ENCODE results near the gene TIMM44. TPM values are rescaled to one million over a fixed set of nuclear protein-coding genes. Genes with fewer than 3 reads are reported as not detected.

TIMM44 gene
- total RNA-seq, 4 donors from 2014 or later = 61.6 to 111 (median 98.5) TPM

GRCh38 chr19:7980635-7981121, 37.2 kb upstream of the TIMM44 start:
- no peaks in the 10 kb centered on the region for H3K9me3 ChIP-seq
- H3K27ac ChIP-seq (replicated peaks in 1 of 4) = no peak overlapping the region
- DNase-seq (ENCODE audit: extremely low spot score) = no peak
- no peak overlapping the region for H3K4me3 ChIP-seq
- intact Hi-C loops (cut with DNase I) = no loop called here
- peaks cover 18 to 41% (median 26%) of the 10 kb centered on the region in 4 donors for H3K4me1 ChIP-seq
- 95% methylated on average over 12 of the region's 12 CpGs for WGBS
- no peaks in the 10 kb centered on the region for H3K27me3 ChIP-seq
- H3K36me3 ChIP-seq = peaks cover 38 to 96% (median 78%) of the 10 kb centered on the region in 4 donors
- TF ChIP-seq POLR2AphosphoS5 (IDR thresholded peaks at IDR 0.05) (no peak), POLR2A (IDR thresholded peaks at IDR 0.05; ENCODE audit: low read depth) (no peak), EP300 (IDR thresholded peaks at IDR 0.05) (no peak), CTCF (IDR thresholded peaks at IDR 0.05) (no peak)

DNA sequence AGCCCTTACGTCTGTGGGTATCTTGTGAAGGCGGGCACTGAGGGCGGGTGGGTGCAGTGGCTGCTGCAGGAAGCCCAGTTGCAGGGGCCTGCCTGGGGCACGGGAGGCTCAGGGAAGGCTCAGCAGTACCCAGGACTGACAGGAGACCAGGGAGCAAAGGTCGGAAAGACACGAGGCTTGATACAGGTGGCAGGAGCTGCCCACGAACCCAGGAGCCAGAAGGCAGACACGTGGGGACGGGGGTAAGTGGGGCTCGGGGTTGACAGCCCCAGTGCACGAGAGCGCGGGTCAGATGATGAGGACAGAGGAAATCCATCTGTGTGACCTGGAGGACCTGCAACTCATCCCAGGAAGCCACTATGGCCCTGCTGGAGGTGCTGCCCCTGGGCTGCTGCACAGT, 36.7 kb upstream of the TIMM44 start:
- 88% methylated on average over 13 of the region's 13 CpGs for WGBS
- Histone ChIP-seq H3K4me1 (peaks cover 18 to 36% (median 27%) of the 10 kb centered on the region in 4 donors), H3K4me3 (no peak overlapping the region), H3K27ac (replicated peaks in 1 of 4) (no peak overlapping the region), H3K36me3 (peaks cover 38 to 94% (median 76%) of the 10 kb centered on the region in 4 donors), H3K27me3 (no peaks in the 10 kb centered on the region), H3K9me3 (no peaks in the 10 kb centered on the region)
- TF ChIP-seq POLR2AphosphoS5 (IDR thresholded peaks at IDR 0.05) (no peak), POLR2A (IDR thresholded peaks at IDR 0.05; ENCODE audit: low read depth) (no peak), CTCF (IDR thresholded peaks at IDR 0.05) (no peak), EP300 (IDR thresholded peaks at IDR 0.05) (no peak)
- intact Hi-C loops (cut with DNase I) = no loop called here
- DNase-seq (ENCODE audit: extremely low spot score) = no peak

DNA sequence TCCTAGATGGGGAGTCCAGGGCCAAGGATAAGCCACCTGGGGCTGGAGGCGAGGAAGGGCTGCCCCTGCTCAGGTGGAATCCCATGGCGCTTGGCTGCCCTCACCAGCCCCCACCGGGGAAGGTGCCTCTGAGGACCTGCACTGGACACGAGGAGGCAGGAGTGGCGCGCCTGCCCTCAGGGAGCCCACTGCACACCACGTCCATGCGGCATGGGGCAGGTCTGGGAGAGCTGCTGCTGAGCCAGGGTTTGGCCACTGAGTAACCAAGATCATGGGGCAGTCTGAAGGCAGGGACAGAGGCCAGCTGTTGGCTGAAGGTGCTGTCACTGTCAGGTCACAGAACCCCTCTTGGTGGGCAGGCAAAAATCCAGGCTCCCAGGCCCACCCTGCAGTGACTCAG, 36.1 kb upstream of the TIMM44 start:
- no peaks in the 10 kb centered on the region for H3K27me3 ChIP-seq
- H3K36me3 ChIP-seq = peaks cover 33 to 94% (median 75%) of the 10 kb centered on the region in 4 donors
- no peak overlapping the region for H3K27ac ChIP-seq (replicated peaks in 1 of 4)
- no peak for TF ChIP-seq EP300 (IDR thresholded peaks at IDR 0.05)
- TF ChIP-seq CTCF (IDR thresholded peaks at IDR 0.05) = no peak
- TF ChIP-seq POLR2A (IDR thresholded peaks at IDR 0.05; ENCODE audit: low read depth) = no peak
- TF ChIP-seq POLR2AphosphoS5 (IDR thresholded peaks at IDR 0.05) = no peak
- no peaks in the 10 kb centered on the region for H3K9me3 ChIP-seq
- intact Hi-C loops (cut with DNase I) = no loop called here
- H3K4me3 ChIP-seq = no peak overlapping the region
- 100% methylated on average over 1 of the region's 8 CpGs for WGBS
- no peak for DNase-seq (ENCODE audit: extremely low spot score)
- peaks cover 18 to 36% (median 28%) of the 10 kb centered on the region in 4 donors for H3K4me1 ChIP-seq

DNA sequence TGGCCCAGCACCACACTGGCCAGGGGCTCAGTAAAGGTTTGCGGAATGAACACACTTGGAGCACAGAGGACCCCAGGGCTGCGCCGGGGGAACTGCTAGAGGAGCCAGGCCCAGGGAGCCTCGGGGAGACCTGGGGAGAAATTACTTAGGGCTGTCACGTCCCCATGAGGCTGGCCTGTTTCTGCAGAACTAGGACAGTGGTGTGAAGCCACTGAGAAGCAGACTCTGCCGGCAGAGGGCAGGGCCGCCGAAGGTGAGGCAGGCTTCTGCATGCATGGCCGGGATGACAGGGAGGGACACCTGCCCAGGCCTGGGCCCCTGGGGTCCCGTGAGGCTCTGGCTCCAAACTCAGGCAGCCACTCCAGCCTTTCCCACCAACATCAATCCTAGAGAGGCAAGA, 35.5 kb upstream of the TIMM44 start:
- H3K36me3 ChIP-seq = peaks cover 30 to 94% (median 77%) of the 10 kb centered on the region in 4 donors
- H3K27ac ChIP-seq (replicated peaks in 1 of 4) = no peak overlapping the region
- WGBS = 88% methylated on average over 5 of the region's 10 CpGs
- no peaks in the 10 kb centered on the region for H3K9me3 ChIP-seq
- no peak overlapping the region for H3K4me3 ChIP-seq
- H3K4me1 ChIP-seq = peaks cover 18 to 33% (median 28%) of the 10 kb centered on the region in 4 donors
- no peaks in the 10 kb centered on the region for H3K27me3 ChIP-seq
- DNase-seq (ENCODE audit: extremely low spot score) = no peak
- intact Hi-C loops (cut with DNase I) = no loop called here
- TF ChIP-seq EP300 (IDR thresholded peaks at IDR 0.05) (no peak), POLR2A (IDR thresholded peaks at IDR 0.05; ENCODE audit: low read depth) (no peak), CTCF (IDR thresholded peaks at IDR 0.05) (no peak), POLR2AphosphoS5 (IDR thresholded peaks at IDR 0.05) (no peak)

Data from esophagus muscularis mucosa (tissue), 4 donors.